Right renal cortex interstitium (tissue), 3 donors: Measurements from ENCODE around the gene CCDC88C. TPM values are rescaled to one million over a fixed set of nuclear protein-coding genes. Genes with fewer than 3 reads are reported as not detected.
"Not testable (repeated sequence)": the region's sequence is repeated elsewhere in the genome, so short reads cannot be mapped to it uniquely, and the experiment has no call there.

ENCODE experiments used
- DNase-seq, 3 donors: peaks; one replicate each; pipeline ENCODE4 v3.0.0-alpha.2; 2013; ENCODE audit warnings: low read depth in 3 of 3, low spot score in 2 of 3
- polyA plus RNA-seq, 3 donors: library from polyadenylated mRNA; unstranded; fragments of 120-200 nt; gene quantifications; one replicate each; pipeline ENCODE4 v1.2.1, GENCODE V29; 2013; ENCODE audit not compliant: insufficient read length in 3 of 3

Gene CCDC88C
- polyA plus RNA-seq, 3 donors, result 28.7 to 35.2 (median 31.2) TPM

GRCh38 chr14:91417983-91418386 is 365 bp upstream of the CCDC88C start:
- no peak for DNase-seq

- DNase-seq, result no peak
Measured at GRCh38 chr14:91416744-91417119, 888 bp downstream of the CCDC88C start.

- DNase-seq, result no peak
Measured at GRCh38 chr14:91415794-91416743, 1.6 kb downstream of the CCDC88C start.

- DNase-seq, result no peak
Measured at GRCh38 chr14:91414475-91414833, 3.2 kb downstream of the CCDC88C start.

- DNase-seq, result no peak
Measured at GRCh38 chr14:91413547-91414474, 3.8 kb downstream of the CCDC88C start.

- no peak for DNase-seq
Measured at GRCh38 chr14:91412939-91413338, 4.7 kb downstream of the CCDC88C start.

GRCh38 chr14:91410771-91411536 is 6.7 kb downstream of the CCDC88C start:
- no peak for DNase-seq

GRCh38 chr14:91409928-91410718 is 7.5 kb downstream of the CCDC88C start:
- DNase-seq, result no peak

GRCh38 chr14:91409240-91409639 is 8.4 kb downstream of the CCDC88C start:
- not testable (repeated sequence) for DNase-seq

- DNase-seq, result no peak
Measured at GRCh38 chr14:91406982-91407381, 10.6 kb downstream of the CCDC88C start.

- DNase-seq, result no peak
Measured at GRCh38 chr14:91406451-91406850, 11.2 kb downstream of the CCDC88C start.

GRCh38 chr14:91405724-91406435 is 11.7 kb downstream of the CCDC88C start:
- DNase-seq, result no peak

GRCh38 chr14:91405241-91405721 is 12.3 kb downstream of the CCDC88C start:
- no peak for DNase-seq

GRCh38 chr14:91402771-91403600 is 14.6 kb downstream of the CCDC88C start:
- DNase-seq, result no peak

- no peak for DNase-seq
Measured at GRCh38 chr14:91402348-91402747, 15.3 kb downstream of the CCDC88C start.

GRCh38 chr14:91401751-91402150 is 15.9 kb downstream of the CCDC88C start:
- no peak for DNase-seq

GRCh38 chr14:91400696-91401095 is 16.9 kb downstream of the CCDC88C start:
- no peak for DNase-seq
